ENCODE results near the gene FSTL4. TPM values are rescaled to one million over a fixed set of nuclear protein-coding genes. Genes with fewer than 3 reads are reported as not detected.
A peak's percentile ranks its signal among the peaks of the same experiment; 100 is the strongest.

FSTL4 gene
- total and polyA plus RNA-seq, 5 experiments from 2014 or later, result 1.5 to 1.6 TPM; not detected in 3

- no peaks in the 10 kb centered on the region for H3K9me3 Mint-ChIP-seq
- no peaks in the 10 kb centered on the region for H3K36me3 Mint-ChIP-seq
- H3K27me3 Mint-ChIP-seq, result peaks cover 0 to 5% (median 0%) of the 10 kb centered on the region in 5 donors
- peaks cover 0 to 7% (median under 1%) of the 10 kb centered on the region in 4 donors for H3K4me1 Mint-ChIP-seq
- H3K27ac Mint-ChIP-seq, result no peak overlapping the region
- POLR2A ChIA-PET, result no interaction called here
- ATAC-seq, result no peak
- H3K4me3 Mint-ChIP-seq, result no peak overlapping the region
- DNase-seq, result no peak
Observed at GRCh38 chr5:133205204-133205603, 407.1 kb downstream of the FSTL4 start.

- Mint-ChIP-seq H3K27ac (peak overlapping the region in 2 of 10 donors; percentile 37 to 75), H3K4me1 (peaks cover 0 to 7% (median 2%) of the 10 kb centered on the region in 4 donors), H3K4me3 (no peak overlapping the region), H3K27me3 (peaks cover 0 to 5% (median 0%) of the 10 kb centered on the region in 5 donors), H3K36me3 (no peaks in the 10 kb centered on the region), H3K9me3 (no peaks in the 10 kb centered on the region)
- DNase-seq, result no peak
- POLR2A ChIA-PET, result interaction anchor here (0.7 kb wide), 2 partner anchors 18 to 528 kb away, joined by 3 to 5 read pairs; no protein-coding TSS in a partner anchor
- no peak for ATAC-seq
Observed at GRCh38 chr5:133203317-133204305, 408.7 kb downstream of the FSTL4 start.

GRCh38 chr5:133202066-133202665 lies 410.2 kb downstream of the FSTL4 start:
- ATAC-seq (no peak), DNase-seq (no peak)
- no peaks in the 10 kb centered on the region for H3K9me3 Mint-ChIP-seq
- H3K4me1 Mint-ChIP-seq, result peaks cover 0 to 7% (median 2%) of the 10 kb centered on the region in 4 donors
- no peak overlapping the region for H3K4me3 Mint-ChIP-seq
- peak overlapping the region in 1 of 10 donors; percentile 22 for H3K27ac Mint-ChIP-seq
- POLR2A ChIA-PET, result no interaction called here
- peaks cover 0 to 3% (median 0%) of the 10 kb centered on the region in 5 donors for H3K27me3 Mint-ChIP-seq
- no peaks in the 10 kb centered on the region for H3K36me3 Mint-ChIP-seq

DNA sequence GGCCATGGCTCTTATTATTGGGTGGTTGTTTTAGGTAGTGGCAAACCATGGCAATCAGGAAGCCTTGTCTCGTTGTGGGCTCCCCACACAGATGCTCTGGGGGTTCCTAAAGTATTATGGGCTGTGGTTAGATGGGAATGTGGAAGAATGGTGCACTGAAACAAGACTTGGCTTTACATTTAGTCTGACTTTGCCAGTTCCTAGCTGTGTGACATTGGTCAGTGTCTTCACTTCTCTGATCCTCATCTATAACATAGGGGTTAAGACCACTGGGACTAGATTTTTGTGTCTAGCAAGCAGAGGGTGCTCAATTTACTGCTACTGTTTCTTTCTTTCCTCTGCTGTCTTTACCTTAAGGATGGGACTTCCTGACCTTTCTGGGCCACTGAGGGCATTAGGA lies 411.0 kb downstream of the FSTL4 start:
- Mint-ChIP-seq H3K4me1 (peaks cover 0 to 7% (median 2%) of the 10 kb centered on the region in 4 donors), H3K27me3 (peaks cover 0 to 3% (median 0%) of the 10 kb centered on the region in 5 donors), H3K27ac (peak overlapping the region in 2 of 10 donors; percentile 1 to 32), H3K36me3 (no peaks in the 10 kb centered on the region), H3K9me3 (no peaks in the 10 kb centered on the region), H3K4me3 (no peak overlapping the region)
- ATAC-seq (no peak), DNase-seq (no peak)
- POLR2A ChIA-PET, result no interaction called here

- ATAC-seq, result no peak
- POLR2A ChIA-PET, result no interaction called here
- H3K36me3 Mint-ChIP-seq, result no peaks in the 10 kb centered on the region
- H3K9me3 Mint-ChIP-seq, result no peaks in the 10 kb centered on the region
- peaks cover 0 to 7% (median 2%) of the 10 kb centered on the region in 4 donors for H3K4me1 Mint-ChIP-seq
- H3K4me3 Mint-ChIP-seq, result no peak overlapping the region
- no peak for DNase-seq
- H3K27ac Mint-ChIP-seq, result peak overlapping the region in 2 of 10 donors; percentile 38 to 75
- H3K27me3 Mint-ChIP-seq, result peaks cover 0 to 3% (median 0%) of the 10 kb centered on the region in 5 donors
Observed at GRCh38 chr5:133200256-133200655, 412.1 kb downstream of the FSTL4 start.

- H3K27me3 Mint-ChIP-seq, result peaks cover 0 to 3% (median 0%) of the 10 kb centered on the region in 5 donors
- H3K4me1 Mint-ChIP-seq, result peaks cover 0 to 7% (median 2%) of the 10 kb centered on the region in 4 donors
- H3K9me3 Mint-ChIP-seq, result no peaks in the 10 kb centered on the region
- peak overlapping the region in 2 of 10 donors; percentile 38 to 75 for H3K27ac Mint-ChIP-seq
- H3K36me3 Mint-ChIP-seq, result no peaks in the 10 kb centered on the region
- ATAC-seq (no peak), DNase-seq (no peak)
- H3K4me3 Mint-ChIP-seq, result no peak overlapping the region
- POLR2A ChIA-PET, result no interaction called here
Observed at GRCh38 chr5:133199417-133200178, 412.7 kb downstream of the FSTL4 start.

- no peak for DNase-seq
- POLR2A ChIA-PET, result no interaction called here
- Mint-ChIP-seq H3K36me3 (no peaks in the 10 kb centered on the region), H3K27me3 (peaks cover 0 to 3% (median 0%) of the 10 kb centered on the region in 5 donors), H3K9me3 (no peaks in the 10 kb centered on the region), H3K4me1 (peaks cover 0 to 7% (median 2%) of the 10 kb centered on the region in 4 donors), H3K27ac (no peak overlapping the region), H3K4me3 (no peak overlapping the region)
- no peak for ATAC-seq
Observed at GRCh38 chr5:133198511-133198910, 413.8 kb downstream of the FSTL4 start.

- no peak overlapping the region for H3K4me3 Mint-ChIP-seq
- H3K9me3 Mint-ChIP-seq, result no peaks in the 10 kb centered on the region
- DNase-seq (no peak), ATAC-seq (no peak)
- H3K4me1 Mint-ChIP-seq, result peaks cover 0 to 7% (median 3%) of the 10 kb centered on the region in 4 donors
- no peak overlapping the region for H3K27ac Mint-ChIP-seq
- no peaks in the 10 kb centered on the region for H3K36me3 Mint-ChIP-seq
- peaks cover 0 to 1% (median 0%) of the 10 kb centered on the region in 5 donors for H3K27me3 Mint-ChIP-seq
- POLR2A ChIA-PET, result no interaction called here
Observed at GRCh38 chr5:133196441-133197085, 415.8 kb downstream of the FSTL4 start.

DNA sequence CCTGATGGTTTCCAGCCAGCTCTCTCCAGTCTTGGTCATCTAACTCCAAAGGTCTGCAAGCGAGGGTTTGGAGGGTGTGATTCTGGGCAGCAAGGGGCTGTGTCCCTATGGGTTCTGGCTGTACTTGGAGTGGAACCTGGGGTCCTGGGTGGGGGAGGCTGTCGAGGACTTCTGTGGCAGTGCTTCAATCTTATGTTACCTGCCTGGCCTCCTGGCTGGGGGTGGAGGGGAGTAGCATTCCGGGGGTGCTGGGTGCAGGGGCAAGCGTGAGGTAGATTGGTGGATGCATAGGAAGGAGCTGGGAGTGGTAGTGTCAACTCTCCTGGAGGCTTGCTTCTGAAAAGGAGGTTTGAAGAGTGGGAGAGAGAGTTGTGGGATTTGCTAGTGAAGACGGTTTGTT lies 417.1 kb downstream of the FSTL4 start:
- Mint-ChIP-seq H3K27me3 (no peaks in the 10 kb centered on the region), H3K27ac (peak overlapping the region in 2 of 10 donors; percentile 15 to 47), H3K9me3 (no peaks in the 10 kb centered on the region)

DNA sequence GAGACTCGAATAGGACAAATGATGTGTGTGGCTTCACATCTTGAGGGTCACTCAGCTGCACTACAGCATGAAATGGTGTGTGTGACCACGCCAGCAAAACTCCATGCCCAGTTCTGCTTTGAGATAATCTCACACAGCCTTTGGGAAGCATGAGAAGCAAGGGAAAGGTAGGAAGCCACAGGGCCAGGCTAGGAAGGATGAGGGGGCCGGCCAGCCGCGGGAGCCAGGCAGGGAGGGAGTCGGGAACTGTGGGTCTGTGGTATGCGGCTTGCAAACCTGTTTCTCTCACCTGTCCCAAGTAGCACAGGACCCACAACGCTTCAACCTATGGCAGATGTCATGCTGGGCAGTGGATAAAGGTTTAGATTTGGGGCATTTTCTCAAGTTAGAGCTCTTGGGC lies 418.5 kb downstream of the FSTL4 start:
- POLR2A ChIA-PET, result interaction anchor here (0.7 kb wide), 1 partner anchor 22 kb away, joined by 4 read pairs; no protein-coding TSS in a partner anchor
- DNase-seq, result no peak
- H3K27ac Mint-ChIP-seq, result peak overlapping the region in 1 of 10 donors; percentile 0
- no peak overlapping the region for H3K4me3 Mint-ChIP-seq
- no peaks in the 10 kb centered on the region for H3K27me3 Mint-ChIP-seq
- no peaks in the 10 kb centered on the region for H3K36me3 Mint-ChIP-seq
- H3K4me1 Mint-ChIP-seq, result peaks cover 0 to 3% (median 0%) of the 10 kb centered on the region in 4 donors
- no peak for ATAC-seq
- H3K9me3 Mint-ChIP-seq, result no peaks in the 10 kb centered on the region

More for the DNA sequence above, 417.1 kb downstream of the FSTL4 start:
- ATAC-seq (no peak), DNase-seq (no peak)
- POLR2A ChIA-PET, result no interaction called here
- H3K4me3 Mint-ChIP-seq, result no peak overlapping the region
- no peaks in the 10 kb centered on the region for H3K36me3 Mint-ChIP-seq
- H3K4me1 Mint-ChIP-seq, result peaks cover 0 to 3% (median 1%) of the 10 kb centered on the region in 4 donors

DNA sequence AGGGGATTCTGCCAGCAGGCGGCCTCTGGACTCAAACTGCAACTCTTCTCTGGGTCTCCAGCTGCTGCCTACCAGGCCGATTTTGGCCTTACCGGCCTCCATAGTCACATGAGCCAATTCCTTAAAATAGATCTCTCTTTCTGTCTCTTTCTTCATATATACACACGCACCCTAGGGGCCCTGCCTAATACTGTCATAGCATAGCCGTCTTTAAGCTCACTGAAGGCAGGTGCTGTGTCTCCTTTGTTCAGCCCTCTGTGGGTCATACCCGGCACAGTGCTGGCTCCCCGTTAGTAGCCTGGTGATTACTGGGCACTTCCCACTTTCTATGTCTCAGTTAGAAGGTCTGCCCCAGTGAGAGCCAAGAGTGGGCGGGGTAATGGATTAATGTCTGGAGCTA lies 419.6 kb downstream of the FSTL4 start:
- H3K4me1 Mint-ChIP-seq, result peaks cover 0 to 3% (median 0%) of the 10 kb centered on the region in 4 donors
- ATAC-seq (no peak), DNase-seq (no peak)
- peaks cover 0 to 2% (median 0%) of the 10 kb centered on the region in 5 donors for H3K27me3 Mint-ChIP-seq
- no peaks in the 10 kb centered on the region for H3K36me3 Mint-ChIP-seq
- H3K27ac Mint-ChIP-seq, result peak overlapping the region in 2 of 10 donors; percentile 4 to 33
- H3K9me3 Mint-ChIP-seq, result no peaks in the 10 kb centered on the region
- no peak overlapping the region for H3K4me3 Mint-ChIP-seq
- POLR2A ChIA-PET, result no interaction called here

- Mint-ChIP-seq H3K9me3 (peaks cover 0 to 4% (median 0%) of the 10 kb centered on the region in 9 donors), H3K36me3 (no peaks in the 10 kb centered on the region), H3K4me1 (peaks cover 0 to 3% (median 0%) of the 10 kb centered on the region in 4 donors), H3K27ac (no peak overlapping the region), H3K27me3 (peaks cover 0 to 2% (median 0%) of the 10 kb centered on the region in 5 donors), H3K4me3 (no peak overlapping the region)
- no peak for ATAC-seq
- no peak for DNase-seq
- POLR2A ChIA-PET, result no interaction called here
Observed at GRCh38 chr5:133189881-133190280, 422.5 kb downstream of the FSTL4 start.
